CD14-positive monocyte (primary cell): Measurements from ENCODE around the gene MYH9. TPM values are rescaled to one million over a fixed set of nuclear protein-coding genes. Genes with fewer than 3 reads are reported as not detected.
"Not testable (repeated sequence)": the region's sequence is repeated elsewhere in the genome, so short reads cannot be mapped to it uniquely, and the experiment has no call there.

Experiments used
- DNase-seq, 3 donors: peaks; one replicate each; pipeline ENCODE4 v3.0.0-alpha.2; 2011 to 2022
- H2AFZ ChIP-seq: 2 replicates; pipeline ENCODE4 v1.6.0; 2012; ENCODE audit warnings: mild to moderate bottlenecking, low read depth, low read length, inconsistent platforms; ENCODE audit not compliant: insufficient read depth, poor library complexity, severe bottlenecking
- H3K27ac ChIP-seq, 2 donors: 1 replicate in 1 of 2; 2 replicates in 1 of 2; pipeline ENCODE4 v1.5.1; 2012 to 2013; ENCODE audit warnings: low read length in 2 of 2, control low read depth in 1 of 2, inconsistent platforms in 1 of 2, low read depth in 1 of 2, mild to moderate bottlenecking in 1 of 2
- H3K27me3 ChIP-seq, 2 donors: one replicate each; pipeline versions ENCODE4 v1.6.0 to v1.6.1; 2011 to 2013; ENCODE audit warnings: low read length in 2 of 2; ENCODE audit not compliant: control insufficient read depth in 2 of 2, insufficient read depth in 2 of 2
- H3K36me3 ChIP-seq, 2 donors: replicated peaks in 1 of 2; 1 replicate in 1 of 2; 2 replicates in 1 of 2; pipeline versions ENCODE4 v1.5.1 to v1.6.1; 2012 to 2013; ENCODE audit warnings: low read length in 2 of 2, control low read depth in 1 of 2, inconsistent platforms in 1 of 2, mild to moderate bottlenecking in 1 of 2; ENCODE audit not compliant: insufficient read depth in 2 of 2, control insufficient read depth in 1 of 2
- H3K4me1 ChIP-seq, 2 donors: 1 replicate in 1 of 2; 2 replicates in 1 of 2; pipeline versions ENCODE4 v1.5.1 to v1.6.1; 2012 to 2013; ENCODE audit warnings: low read length in 2 of 2, control low read depth in 1 of 2, inconsistent platforms in 1 of 2, mild to moderate bottlenecking in 1 of 2, moderate library complexity in 1 of 2; ENCODE audit not compliant: insufficient read depth in 2 of 2, control insufficient read depth in 1 of 2
- H3K4me2 ChIP-seq: replicated peaks from 2 replicates; pipeline ENCODE3; 2012; ENCODE audit warnings: low read length, moderate library complexity, mild to moderate bottlenecking; ENCODE audit not compliant: poor library complexity, severe bottlenecking; ENCODE audit errors: extremely low read depth
- H3K4me3 ChIP-seq, 3 experiments: fragments of 200-600 bp in 1 of 3; sonication (generic) in 1 of 3; replicated peaks in 1 of 3; 1 replicate in 2 of 3; 2 replicates in 1 of 3; pipeline ENCODE4 v1.5.1; 2011 to 2013; ENCODE audit warnings: low read length in 3 of 3, mild to moderate bottlenecking in 3 of 3, control low read depth in 2 of 3, low read depth in 2 of 3, inconsistent platforms in 1 of 3, moderate library complexity in 1 of 3
- H3K79me2 ChIP-seq: 2 replicates; pipeline ENCODE4 v1.6.0; 2012; ENCODE audit warnings: mild to moderate bottlenecking, control low read depth, inconsistent platforms, low read length, moderate library complexity; ENCODE audit not compliant: insufficient read depth
- H3K9ac ChIP-seq: 2 replicates; pipeline ENCODE4 v1.6.0; 2017; ENCODE audit warnings: low read length, mild to moderate bottlenecking; ENCODE audit not compliant: insufficient read depth, poor library complexity, severe bottlenecking
- H3K9me3 ChIP-seq, 2 donors: replicated peaks in 1 of 2; 1 replicate in 1 of 2; 2 replicates in 1 of 2; pipeline versions ENCODE4 v1.5.1 to v1.6.1; 2012 to 2013; ENCODE audit warnings: low read length in 2 of 2, control low read depth in 1 of 2; ENCODE audit not compliant: control insufficient read depth in 1 of 2, insufficient read depth in 1 of 2
- H4K20me1 ChIP-seq: 2 replicates; pipeline ENCODE4 v1.6.0; 2012; ENCODE audit warnings: mild to moderate bottlenecking, low read length, control low read depth, moderate library complexity; ENCODE audit not compliant: insufficient read depth
- H3K27ac Mint-ChIP-seq, 7 donors: one replicate each; pipeline ENCODE4 v1.8.0; 2020; ENCODE audit warnings: mild to moderate bottlenecking in 7 of 7, mixed read lengths in 7 of 7, moderate library complexity in 6 of 7, inconsistent platforms in 2 of 7
- H3K27me3 Mint-ChIP-seq, 3 donors: one replicate each; pipeline ENCODE4 v1.8.0; 2021 to 2022; ENCODE audit warnings: low read depth in 3 of 3, mild to moderate bottlenecking in 3 of 3, mixed read lengths in 3 of 3, moderate library complexity in 3 of 3, inconsistent platforms in 1 of 3
- H3K36me3 Mint-ChIP-seq, 2 donors: one replicate each; pipeline ENCODE4 v1.8.0; 2020; ENCODE audit warnings: mixed read lengths in 2 of 2, inconsistent platforms in 1 of 2, mild to moderate bottlenecking in 1 of 2
- H3K4me1 Mint-ChIP-seq: one replicate; pipeline ENCODE4 v1.8.0; 2020; ENCODE audit warnings: mild to moderate bottlenecking, mixed read lengths
- H3K4me3 Mint-ChIP-seq, 2 donors: one replicate each; pipeline ENCODE4 v1.8.0; 2020; ENCODE audit warnings: mild to moderate bottlenecking in 2 of 2, mixed read lengths in 2 of 2, moderate library complexity in 1 of 2
- H3K9me3 Mint-ChIP-seq, 7 donors: one replicate each; pipeline ENCODE4 v1.8.0; 2020 to 2022; ENCODE audit warnings: mixed read lengths in 7 of 7, mild to moderate bottlenecking in 6 of 7, moderate library complexity in 6 of 7, inconsistent platforms in 2 of 7
- CTCF ChIP-seq: fragments of 200-600 bp; IDR thresholded peaks from one replicate; pipeline ENCODE4 v1.8.0; 2022; ENCODE audit warnings: antibody characterized with exemption, mild to moderate bottlenecking
- WGBS: methylation state at CpG from one replicate; pipeline ENCODE4 v1.1.5; 2013; ENCODE audit warnings: missing lambda C conversion rate; ENCODE audit not compliant: insufficient coverage; 5-methylcytosine and 5-hydroxymethylcytosine counted together
- intact Hi-C, 2 donors: fragments of 100-400 bp; cut with micrococcal nuclease; formaldehyde crosslinking; loops; one replicate each; pipeline versions ENCODE4 v1.15.0 to v1.15.1; 2023
- polyA plus RNA-seq, 3 donors: library from polyadenylated mRNA; depleted of rRNA in 1 of 3; unstranded in 2 of 3; stranded (reverse) in 1 of 3; fragments of 300-500 nt in 2 of 3; fragments of >200 nt in 1 of 3; fragmentation: Illumina TruSeq in 2 of 3; gene quantifications; 1 replicate in 2 of 3; 2 replicates in 1 of 3; pipeline ENCODE4 v1.2.3, GENCODE V29; 2012 to 2021

MYH9 gene
- polyA plus RNA-seq, 3 donors: 35.6 to 163 (median 79.5) TPM

DNA sequence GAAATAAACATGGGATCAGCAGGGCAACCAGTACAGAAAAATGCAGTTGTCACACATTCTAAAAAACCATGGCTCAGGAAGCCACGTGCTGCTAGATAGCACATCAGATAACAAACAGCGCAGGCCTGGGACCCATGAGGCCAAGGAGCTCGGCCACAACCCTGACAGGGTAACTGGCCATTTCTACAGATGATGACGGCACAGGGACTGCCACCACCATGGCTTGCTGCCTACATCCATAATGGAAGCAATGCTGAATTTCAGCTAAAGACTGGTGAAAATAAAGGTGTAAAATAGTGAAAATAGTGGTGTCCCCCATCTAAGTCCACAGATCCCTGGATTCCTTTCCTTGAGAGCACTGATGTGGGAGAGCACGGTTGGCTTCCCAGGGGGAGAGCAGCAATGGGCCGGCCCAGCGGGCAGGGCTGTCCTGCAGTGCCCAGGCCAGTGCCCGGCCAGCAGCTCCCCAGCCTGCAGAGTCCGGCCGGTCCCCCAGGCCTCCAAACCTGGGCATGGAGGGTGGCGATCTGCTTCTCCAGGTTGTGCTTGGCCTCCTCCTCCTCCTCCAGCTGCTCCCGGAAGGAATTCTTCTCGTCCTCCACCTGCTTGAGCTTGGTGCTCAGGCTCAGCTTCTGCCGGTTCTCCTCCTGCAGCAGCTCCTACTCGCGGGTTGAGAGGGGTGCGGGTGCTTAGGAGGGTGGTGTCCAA, 94.8 kb downstream of the MYH9 start:
- H3K4me1 ChIP-seq: no peaks in the 10 kb centered on the region
- H3K27me3 ChIP-seq: no peaks in the 10 kb centered on the region
- H3K79me2 ChIP-seq: peaks cover 40% of the 10 kb centered on the region
- no peaks in the 10 kb centered on the region for H3K9me3 ChIP-seq
- Mint-ChIP-seq H3K9me3 (peaks cover 0 to 6% (median 2%) of the 10 kb centered on the region in 7 donors), H3K4me1 (no peaks in the 10 kb centered on the region), H3K27ac (peak overlapping the region in 2 of 7 donors; percentile 1 to 30), H3K27me3 (peaks cover 0 to 2% (median 0%) of the 10 kb centered on the region in 3 donors), H3K4me3 (no peak overlapping the region), H3K36me3 (peaks cover 87 to 97% of the 10 kb centered on the region in 2 donors)
- no peak overlapping the region for H3K4me2 ChIP-seq
- H3K9ac ChIP-seq: no peak overlapping the region
- WGBS: 96% methylated on average over 13 of the region's 17 CpGs
- intact Hi-C loops: no loop called here
- H3K36me3 ChIP-seq: peaks cover 87% of the 10 kb centered on the region in 2 donors
- no peak overlapping the region for H2AFZ ChIP-seq
- no peak for TF ChIP-seq CTCF
- H3K4me3 ChIP-seq: no peak overlapping the region
- H4K20me1 ChIP-seq: peaks cover 88% of the 10 kb centered on the region
- peak overlapping the region in 1 of 2 donors; percentile 0 for H3K27ac ChIP-seq
- no peak for DNase-seq

DNA sequence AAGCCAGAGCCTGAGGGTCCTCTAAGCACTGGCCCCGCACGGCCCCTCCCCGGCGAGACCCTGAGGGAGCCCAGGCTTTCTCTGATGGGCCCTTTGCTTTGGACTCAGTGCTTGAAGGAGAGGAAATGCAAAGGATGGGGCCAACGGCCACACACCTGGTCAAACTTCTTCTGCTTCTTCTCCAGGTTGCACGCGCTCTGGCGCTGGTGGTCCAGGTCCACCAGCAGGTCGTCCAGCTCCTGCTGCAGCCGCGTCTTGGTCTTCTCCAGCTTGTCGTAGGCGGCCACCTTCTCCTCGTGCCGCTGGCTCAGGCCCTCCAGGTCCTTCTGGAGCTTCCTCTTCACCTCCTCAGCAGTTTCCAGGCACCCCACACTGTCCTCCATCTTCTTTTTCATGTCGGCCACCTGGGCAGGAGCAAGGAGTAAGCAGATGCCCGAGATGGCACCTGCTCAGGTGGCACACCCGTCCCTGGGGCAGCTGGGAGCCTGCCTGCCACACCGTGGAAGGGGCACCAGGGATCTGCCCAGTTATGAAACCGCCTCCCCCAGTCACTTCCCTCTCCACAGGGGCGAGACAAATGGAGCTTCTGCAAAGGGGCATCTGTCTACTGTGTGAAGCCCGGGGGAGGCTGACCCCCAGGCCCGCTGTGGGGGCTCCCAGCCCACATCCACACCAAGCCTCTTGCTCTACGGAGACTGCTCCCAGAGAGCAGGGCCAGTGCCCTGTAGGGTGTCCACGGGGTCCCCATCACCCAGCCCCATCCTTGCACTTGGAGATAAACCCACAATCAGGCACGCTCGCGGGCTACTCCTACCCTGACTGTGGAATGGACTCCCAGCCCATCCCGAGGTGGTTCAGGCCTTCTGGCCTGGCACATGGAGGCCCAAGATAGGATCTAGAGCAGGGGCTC, 95.7 kb downstream of the MYH9 start:
- peaks cover 0 to 2% (median 0%) of the 10 kb centered on the region in 3 donors for H3K27me3 Mint-ChIP-seq
- peak overlapping the region in 1 of 2 donors; percentile 0 for H3K27ac ChIP-seq
- DNase-seq: no peak
- peak overlapping the region in 3 of 7 donors; percentile 1 to 56 (median 41) for H3K27ac Mint-ChIP-seq
- no peak for TF ChIP-seq CTCF
- H3K4me2 ChIP-seq: no peak overlapping the region
- no peaks in the 10 kb centered on the region for H3K27me3 ChIP-seq
- H3K4me1 Mint-ChIP-seq: no peaks in the 10 kb centered on the region
- H2AFZ ChIP-seq: no peak overlapping the region
- H4K20me1 ChIP-seq: peaks cover 88% of the 10 kb centered on the region
- H3K36me3 ChIP-seq: peaks cover 86 to 87% of the 10 kb centered on the region in 2 donors
- no peak overlapping the region for H3K9ac ChIP-seq
- intact Hi-C loops: no loop called here
- no peak overlapping the region for H3K4me3 Mint-ChIP-seq
- H3K79me2 ChIP-seq: peaks cover 36% of the 10 kb centered on the region
- H3K4me1 ChIP-seq: no peaks in the 10 kb centered on the region
- WGBS: 90% methylated on average over 24 of the region's 29 CpGs
- H3K9me3 ChIP-seq: no peaks in the 10 kb centered on the region
- no peak overlapping the region for H3K4me3 ChIP-seq
- peaks cover 87 to 97% of the 10 kb centered on the region in 2 donors for H3K36me3 Mint-ChIP-seq
- peaks cover 0 to 6% (median 2%) of the 10 kb centered on the region in 7 donors for H3K9me3 Mint-ChIP-seq

GRCh38 chr22:36290391-36291075, 97.2 kb downstream of the MYH9 start:
- H3K4me2 ChIP-seq, H2AFZ ChIP-seq, H3K27me3 Mint-ChIP-seq, H3K27me3 ChIP-seq, H3K9me3 ChIP-seq, H3K4me1 ChIP-seq, H3K9me3 Mint-ChIP-seq, H3K4me3 Mint-ChIP-seq, H3K9ac ChIP-seq, H3K4me1 Mint-ChIP-seq, intact Hi-C loops, H3K27ac ChIP-seq, DNase-seq, H3K27ac Mint-ChIP-seq, H3K4me3 ChIP-seq: not testable (repeated sequence)
- peaks cover 88% of the 10 kb centered on the region for H4K20me1 ChIP-seq
- peaks cover 86 to 87% of the 10 kb centered on the region in 2 donors for H3K36me3 ChIP-seq
- WGBS: no CpG with 5 or more reads among the region's 40 CpGs
- peaks cover 87 to 97% of the 10 kb centered on the region in 2 donors for H3K36me3 Mint-ChIP-seq
- H3K79me2 ChIP-seq: peaks cover 37% of the 10 kb centered on the region
